B cell (primary cell): ENCODE results near the gene PKIG.
"Not testable (repeated sequence)": the region's sequence is repeated elsewhere in the genome, so short reads cannot be mapped to it uniquely, and the experiment has no call there.

ENCODE experiments used
- EZH2 ChIP-seq: IDR thresholded peaks from 2 replicates; pipeline ENCODE4 v1.6.1; 2012; ENCODE audit warnings: borderline replicate concordance, low read depth, mild to moderate bottlenecking, moderate library complexity, low read length; ENCODE audit not compliant: insufficient read depth, poor library complexity, severe bottlenecking
- TF ChIP-seq, protein P1 (sequence below): fragments of 200-600 bp; IDR thresholded peaks from one replicate; pipeline ENCODE4 v1.8.0; 2022; ENCODE audit warnings: antibody characterized with exemption, mild to moderate bottlenecking

DNA sequence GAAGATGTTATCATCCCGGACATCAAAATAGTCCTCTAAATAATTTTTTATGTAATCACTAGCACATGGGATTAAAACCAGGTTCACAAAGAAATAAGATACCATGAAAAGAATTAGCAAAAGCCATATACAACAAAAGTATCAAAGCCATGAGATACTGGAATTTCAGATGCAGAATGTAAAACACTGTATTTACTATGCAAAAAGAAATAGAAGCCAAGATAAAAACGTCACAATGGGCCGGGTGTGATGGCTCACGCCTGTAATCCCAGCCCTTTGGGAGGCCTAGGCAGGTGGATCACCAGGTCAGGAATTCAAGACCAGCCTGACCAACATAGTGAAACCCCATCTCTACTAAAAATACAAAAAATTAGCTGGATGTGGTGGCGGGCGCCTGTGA lies 21.6 kb upstream of the PKIG start:
- TF ChIP-seq, protein P1, sequence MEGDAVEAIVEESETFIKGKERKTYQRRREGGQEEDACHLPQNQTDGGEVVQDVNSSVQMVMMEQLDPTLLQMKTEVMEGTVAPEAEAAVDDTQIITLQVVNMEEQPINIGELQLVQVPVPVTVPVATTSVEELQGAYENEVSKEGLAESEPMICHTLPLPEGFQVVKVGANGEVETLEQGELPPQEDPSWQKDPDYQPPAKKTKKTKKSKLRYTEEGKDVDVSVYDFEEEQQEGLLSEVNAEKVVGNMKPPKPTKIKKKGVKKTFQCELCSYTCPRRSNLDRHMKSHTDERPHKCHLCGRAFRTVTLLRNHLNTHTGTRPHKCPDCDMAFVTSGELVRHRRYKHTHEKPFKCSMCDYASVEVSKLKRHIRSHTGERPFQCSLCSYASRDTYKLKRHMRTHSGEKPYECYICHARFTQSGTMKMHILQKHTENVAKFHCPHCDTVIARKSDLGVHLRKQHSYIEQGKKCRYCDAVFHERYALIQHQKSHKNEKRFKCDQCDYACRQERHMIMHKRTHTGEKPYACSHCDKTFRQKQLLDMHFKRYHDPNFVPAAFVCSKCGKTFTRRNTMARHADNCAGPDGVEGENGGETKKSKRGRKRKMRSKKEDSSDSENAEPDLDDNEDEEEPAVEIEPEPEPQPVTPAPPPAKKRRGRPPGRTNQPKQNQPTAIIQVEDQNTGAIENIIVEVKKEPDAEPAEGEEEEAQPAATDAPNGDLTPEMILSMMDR: not testable (repeated sequence)
- TF ChIP-seq EZH2: not testable (repeated sequence)
